Stimulated activated CD8-positive, alpha-beta memory T cell treated with anti-CD3 and anti-CD28 coated beads, Interleukin-12 subunit alpha, Interleukin-12 subunit beta, amount 100 ng/mL, for 4 hours (primary cell): ENCODE measurements around the gene OVOL2.
"Not testable (repeated sequence)": the region's sequence is repeated elsewhere in the genome, so short reads cannot be mapped to it uniquely, and the experiment has no call there.

ENCODE experiments used
- DNase-seq: peaks from one replicate; pipeline ENCODE4 v3.0.0-alpha.2; 2020; ENCODE audit warnings: low read depth

The OVOL2 gene

DNA sequence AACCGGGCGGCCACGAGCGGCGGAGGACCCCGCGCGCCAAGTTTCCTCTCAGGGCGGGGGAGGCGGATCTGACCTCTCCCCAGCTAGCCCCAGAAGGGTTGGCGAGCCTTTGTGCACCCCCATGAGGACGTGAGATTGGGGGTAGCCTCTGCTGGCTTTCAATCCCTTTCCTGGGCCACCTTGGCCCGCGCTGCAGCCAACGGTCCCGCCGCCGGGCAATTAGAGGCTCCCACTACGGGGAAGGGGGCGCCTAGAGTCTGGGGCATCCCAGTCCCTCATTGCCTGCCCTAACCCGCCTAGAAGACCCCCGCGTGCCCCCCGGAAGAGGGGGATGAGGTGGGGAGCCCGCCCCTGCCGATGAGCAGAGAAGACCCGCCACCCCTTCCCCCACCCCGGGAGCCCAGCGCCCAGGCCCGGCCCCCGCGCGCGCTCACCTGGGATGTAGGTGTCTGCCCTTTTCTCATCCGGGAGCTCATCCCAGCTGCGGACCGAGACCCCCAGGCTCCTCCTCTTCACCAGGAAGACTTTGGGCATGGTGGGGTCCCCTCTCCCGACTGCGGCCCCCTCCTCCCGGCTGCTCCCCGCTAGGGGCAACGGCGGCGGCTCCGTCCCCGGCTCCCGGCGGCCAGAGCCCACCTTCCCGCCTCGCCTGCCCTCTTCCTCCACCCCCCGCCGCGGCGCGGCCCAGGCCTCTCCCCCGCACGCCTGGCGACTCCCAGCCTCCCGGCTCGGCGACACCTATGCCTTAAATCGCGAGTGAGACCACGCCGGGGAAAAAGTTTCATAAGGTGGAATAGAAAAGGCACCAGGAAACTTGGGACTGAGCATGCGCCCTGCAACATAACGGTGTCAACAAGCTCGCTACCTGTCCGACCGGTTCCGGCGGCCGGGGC is at the start of gene OVOL2:
OVOL2 (minus strand) TSS at position 816 of the 893 bp plus-strand sequence; CDS start at position 534, 282 bp downstream.
- no peak for DNase-seq

DNA sequence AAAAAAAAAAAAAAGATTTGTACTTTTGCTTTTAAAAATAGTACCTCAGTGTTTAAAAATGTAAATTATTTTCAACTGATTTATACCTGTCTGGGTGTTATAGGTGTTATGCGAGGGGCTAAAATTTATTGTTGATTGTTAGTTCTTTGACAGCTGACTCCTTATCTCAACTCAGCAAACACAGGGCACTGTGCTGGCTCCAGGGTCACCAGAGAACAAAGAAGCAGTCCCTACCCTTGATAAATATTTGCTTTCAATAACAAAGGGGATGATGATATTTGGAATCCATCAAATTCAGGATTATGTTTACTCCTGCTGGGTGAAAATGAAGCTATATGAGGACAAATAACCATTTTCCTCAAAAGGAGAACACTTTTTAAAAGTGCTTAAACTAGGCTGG is 45.8 kb upstream of the OVOL2 start:
- DNase-seq = no peak

GRCh38 chr20:18101125-18101810 is 43.6 kb upstream of the OVOL2 start:
- DNase-seq = no peak

- not testable (repeated sequence) for DNase-seq
Observed at GRCh38 chr20:18100569-18100968, 42.9 kb upstream of the OVOL2 start.

- no peak for DNase-seq
Observed at GRCh38 chr20:18094191-18094590, 36.5 kb upstream of the OVOL2 start.

- DNase-seq = no peak
Observed at GRCh38 chr20:18093388-18093787, 35.7 kb upstream of the OVOL2 start.

- DNase-seq = no peak
Observed at GRCh38 chr20:18092890-18093289, 35.2 kb upstream of the OVOL2 start.

- DNase-seq = no peak
Observed at GRCh38 chr20:18091623-18092022, 33.9 kb upstream of the OVOL2 start.

DNA sequence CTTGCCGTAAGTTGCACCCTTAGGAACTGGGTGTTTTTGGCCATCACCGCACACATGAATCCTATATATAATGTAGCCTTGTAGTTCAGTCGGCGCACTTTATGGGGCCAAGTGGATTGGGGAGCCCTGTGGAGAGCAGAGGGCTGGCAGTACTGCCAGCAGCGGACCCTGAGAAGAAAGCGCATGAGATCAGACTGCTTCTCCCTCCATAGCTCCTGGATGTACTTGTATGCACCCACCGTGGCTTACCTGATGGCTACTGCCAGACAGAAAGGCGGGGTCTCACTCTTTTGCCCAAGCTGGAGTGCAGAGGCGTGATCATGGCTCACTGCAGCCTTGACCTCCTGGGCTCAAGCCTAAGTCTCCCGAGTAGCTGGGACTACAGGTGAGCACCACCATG is 32.8 kb upstream of the OVOL2 start:
- DNase-seq = no peak

- no peak for DNase-seq
Observed at GRCh38 chr20:18090044-18090443, 32.3 kb upstream of the OVOL2 start.

- DNase-seq = not testable (repeated sequence)
Observed at GRCh38 chr20:18088841-18089240, 31.1 kb upstream of the OVOL2 start.

- not testable (repeated sequence) for DNase-seq
Observed at GRCh38 chr20:18088298-18088697, 30.6 kb upstream of the OVOL2 start.

- DNase-seq = no peak
Observed at GRCh38 chr20:18087054-18087453, 29.3 kb upstream of the OVOL2 start.

GRCh38 chr20:18080836-18081235 is 23.1 kb upstream of the OVOL2 start:
- DNase-seq = not testable (repeated sequence)

- DNase-seq = no peak
Observed at GRCh38 chr20:18079756-18080353, 22.1 kb upstream of the OVOL2 start.

GRCh38 chr20:18077157-18077556 is 19.4 kb upstream of the OVOL2 start:
- no peak for DNase-seq

DNA sequence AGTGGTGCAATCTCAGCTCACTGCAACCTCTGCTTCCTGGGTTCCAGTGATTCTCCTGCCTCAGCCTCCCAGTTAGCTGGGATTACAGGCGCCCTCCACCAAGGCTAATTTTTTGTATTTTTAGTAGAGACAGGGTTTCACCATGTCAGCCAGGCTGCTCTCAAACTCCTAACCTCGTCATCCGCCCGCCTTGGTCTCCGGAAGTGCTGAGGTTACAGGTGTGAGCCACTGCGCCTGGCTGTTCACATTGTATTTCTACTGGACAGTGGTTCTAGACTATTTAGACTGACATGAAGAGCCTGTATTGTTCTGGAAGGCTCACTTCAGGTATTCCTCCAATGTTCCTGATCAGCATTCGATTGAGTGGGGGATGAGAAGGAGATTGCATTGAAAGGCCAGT is 14.8 kb upstream of the OVOL2 start:
- DNase-seq = no peak

- no peak for DNase-seq
Observed at GRCh38 chr20:18066421-18067333, 9.0 kb upstream of the OVOL2 start.

DNA sequence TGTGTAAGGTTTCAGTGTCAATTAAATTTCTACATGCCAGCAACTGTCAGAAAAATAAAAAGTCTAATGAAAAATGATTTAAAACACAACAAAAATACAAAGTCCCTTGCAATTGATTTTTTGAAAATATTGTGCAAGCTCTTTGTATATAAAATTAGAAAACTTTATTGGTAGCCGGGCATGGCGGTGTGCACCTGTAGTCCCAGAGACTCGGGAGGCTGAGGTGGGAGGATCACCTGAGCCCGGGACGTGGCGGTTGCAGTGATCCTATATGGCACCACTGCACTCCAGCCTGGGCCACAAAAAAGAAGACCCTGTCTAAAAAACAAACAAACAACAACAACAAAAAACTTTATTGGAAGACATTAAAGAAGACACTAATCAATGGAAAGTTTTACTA is 6.0 kb upstream of the OVOL2 start:
- no peak for DNase-seq

DNA sequence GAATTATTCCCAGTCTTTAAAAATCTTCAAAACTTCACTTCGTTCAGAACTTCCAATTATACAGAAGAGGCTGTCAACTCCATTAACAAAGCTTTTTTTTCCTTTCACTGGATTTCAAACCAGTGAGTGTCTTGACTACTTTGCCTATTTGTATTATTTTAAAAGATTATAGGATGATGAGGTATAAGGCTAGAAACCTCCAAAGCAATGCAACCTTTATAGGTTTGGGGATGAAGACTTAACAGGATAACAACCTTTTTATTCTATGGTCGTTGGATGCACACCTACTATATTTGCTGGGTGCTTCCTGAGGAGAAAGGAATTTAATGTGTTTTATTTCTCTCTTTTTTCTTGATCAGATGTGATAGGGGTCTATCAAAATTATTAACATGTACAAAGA is 1.9 kb upstream of the OVOL2 start:
- DNase-seq = no peak

DNA sequence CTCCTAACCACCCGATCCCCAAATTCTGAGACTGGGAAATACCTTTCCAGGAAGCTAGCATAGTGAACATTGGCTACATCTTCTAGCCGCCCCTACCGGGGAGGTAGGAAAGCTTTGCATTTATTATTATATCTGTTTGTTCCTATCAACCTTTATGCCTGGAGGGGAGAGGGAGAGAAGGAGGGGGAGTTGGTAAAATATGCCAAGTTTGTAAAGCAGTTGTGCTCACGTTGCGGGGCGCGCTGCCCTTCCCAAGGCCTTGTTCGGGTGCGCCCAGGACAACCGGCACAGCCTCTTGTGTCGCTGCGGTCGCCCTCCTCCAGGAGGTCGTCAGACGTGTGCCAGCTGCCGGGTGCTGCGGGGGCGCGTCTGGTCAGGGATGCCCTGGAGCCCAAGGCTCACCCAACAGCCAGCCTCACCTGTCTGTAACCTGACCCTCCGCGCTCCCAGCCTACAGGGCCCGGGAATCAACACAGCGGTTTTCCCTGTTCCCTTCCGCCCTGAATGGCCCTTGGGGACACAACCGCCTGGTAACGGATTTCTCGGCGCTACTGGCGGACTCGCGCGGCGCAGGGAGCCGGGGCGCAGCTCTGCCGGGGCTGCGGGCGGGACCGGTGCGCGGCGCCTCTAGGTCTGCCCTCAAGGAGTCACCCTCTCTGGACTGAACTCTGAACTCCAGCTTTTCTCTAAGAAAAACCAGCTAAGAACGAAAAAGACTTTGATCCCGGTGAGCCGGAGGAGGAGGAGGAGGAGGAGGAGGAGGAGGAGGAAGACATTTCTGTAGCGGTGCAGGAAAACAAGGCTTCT is 1.1 kb upstream of the OVOL2 start:
- DNase-seq = no peak
